SK-N-SH (cell line): ENCODE measurements around the gene CCDC197.

Experiments
- CTCF ChIP-seq: fragments of 200-600 bp; sonication (generic); IDR thresholded peaks from 2 replicates; pipeline ENCODE4 v1.6.1; 2017; ENCODE audit warnings: antibody characterized with exemption, mild to moderate bottlenecking, moderate library complexity
- EP300 ChIP-seq, 2 experiments: IDR thresholded peaks; 2 replicates each; pipeline versions ENCODE4 v1.4.0 to v1.6.1; 2012; ENCODE audit warnings: borderline replicate concordance in 1 of 2, low read depth in 1 of 2, low read length in 1 of 2
- POLR2AphosphoS5 ChIP-seq: IDR thresholded peaks from 2 replicates; pipeline ENCODE4 v1.6.1; 2012; ENCODE audit warnings: low read depth, low read length
- TAF1 ChIP-seq: IDR thresholded peaks from 2 replicates; pipeline ENCODE4 v1.6.1; 2012; ENCODE audit warnings: low read depth, mild to moderate bottlenecking, low read length, moderate library complexity, borderline replicate concordance

- TF ChIP-seq POLR2AphosphoS5 (no peak), TAF1 (no peak), CTCF (no peak), EP300 (IDR thresholded peaks at IDR 0.05; ENCODE audit: borderline replicate concordance in 1 of 2, low read depth in 1 of 2, low read length in 1 of 2) (no peak)
These were observed 1.8 kb downstream of the CCDC197 start for GRCh38 chr14:93998871-93999403.
